Omental fat pad (tissue), 4 donors: ENCODE data around the gene MED22. TPM values are rescaled to one million over a fixed set of nuclear protein-coding genes. Genes with fewer than 3 reads are reported as not detected.

Experiments
- ATAC-seq: fragments of 150-250 bp; one replicate; pipeline ENCODE4 v1.9.1; 2016; ENCODE audit warnings: mild to moderate bottlenecking, moderate library complexity; ENCODE audit not compliant: low FRiP score
- DNase-seq: peaks from one replicate; pipeline ENCODE4 v3.0.0-alpha.2; 2019; ENCODE audit warnings: low spot score
- total RNA-seq, 4 donors: library from RNA; depleted of rRNA; stranded (reverse); fragments of >200 nt; gene quantifications; one replicate each; pipeline ENCODE4 v1.1.0, GENCODE V29; 2016
- TF ChIP-seq, protein P1 (sequence below), 3 donors: fragments of 450-650 bp; IDR thresholded peaks; one replicate each; pipeline ENCODE4 v1.5.1; 2016 to 2017; ENCODE audit warnings: antibody characterized with exemption in 3 of 3, mild to moderate bottlenecking in 3 of 3, moderate library complexity in 2 of 3

The MED22 gene
- total RNA-seq, 4 donors from 2014 or later, result 20.0 to 29.1 (median 24.5) TPM

DNA sequence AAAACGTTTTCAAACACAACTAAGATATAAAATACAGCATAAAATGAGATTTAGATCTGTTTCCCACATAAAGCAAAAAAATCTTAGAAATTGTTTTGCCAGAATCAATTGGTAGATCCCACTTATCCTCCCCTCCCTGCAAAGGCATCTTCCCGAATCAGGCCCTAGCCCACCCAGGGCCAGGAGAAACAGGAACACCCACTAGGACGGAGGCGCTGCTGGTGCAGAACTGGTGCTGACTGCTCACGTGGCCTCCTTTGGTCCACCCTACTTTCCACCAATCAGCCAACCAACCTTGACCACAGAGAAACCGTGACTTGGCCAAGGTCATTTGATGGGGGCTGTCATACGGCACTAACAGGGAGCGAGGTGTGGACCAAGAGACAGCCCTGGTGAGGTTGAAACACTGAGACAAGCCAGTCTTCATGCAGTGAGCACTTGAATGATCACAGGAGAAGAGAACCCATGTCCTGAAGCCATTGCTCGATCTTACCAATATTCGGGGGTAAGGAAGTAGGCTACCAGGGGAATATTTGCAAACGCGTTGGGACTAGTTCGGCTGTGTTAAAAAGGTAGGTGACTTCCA lies 13.7 kb upstream of the MED22 start:
- DNase-seq, result no peak
- ATAC-seq, result no peak
- TF ChIP-seq, protein P1, sequence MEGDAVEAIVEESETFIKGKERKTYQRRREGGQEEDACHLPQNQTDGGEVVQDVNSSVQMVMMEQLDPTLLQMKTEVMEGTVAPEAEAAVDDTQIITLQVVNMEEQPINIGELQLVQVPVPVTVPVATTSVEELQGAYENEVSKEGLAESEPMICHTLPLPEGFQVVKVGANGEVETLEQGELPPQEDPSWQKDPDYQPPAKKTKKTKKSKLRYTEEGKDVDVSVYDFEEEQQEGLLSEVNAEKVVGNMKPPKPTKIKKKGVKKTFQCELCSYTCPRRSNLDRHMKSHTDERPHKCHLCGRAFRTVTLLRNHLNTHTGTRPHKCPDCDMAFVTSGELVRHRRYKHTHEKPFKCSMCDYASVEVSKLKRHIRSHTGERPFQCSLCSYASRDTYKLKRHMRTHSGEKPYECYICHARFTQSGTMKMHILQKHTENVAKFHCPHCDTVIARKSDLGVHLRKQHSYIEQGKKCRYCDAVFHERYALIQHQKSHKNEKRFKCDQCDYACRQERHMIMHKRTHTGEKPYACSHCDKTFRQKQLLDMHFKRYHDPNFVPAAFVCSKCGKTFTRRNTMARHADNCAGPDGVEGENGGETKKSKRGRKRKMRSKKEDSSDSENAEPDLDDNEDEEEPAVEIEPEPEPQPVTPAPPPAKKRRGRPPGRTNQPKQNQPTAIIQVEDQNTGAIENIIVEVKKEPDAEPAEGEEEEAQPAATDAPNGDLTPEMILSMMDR (IDR thresholded peaks at IDR 0.05), result no peak

DNA sequence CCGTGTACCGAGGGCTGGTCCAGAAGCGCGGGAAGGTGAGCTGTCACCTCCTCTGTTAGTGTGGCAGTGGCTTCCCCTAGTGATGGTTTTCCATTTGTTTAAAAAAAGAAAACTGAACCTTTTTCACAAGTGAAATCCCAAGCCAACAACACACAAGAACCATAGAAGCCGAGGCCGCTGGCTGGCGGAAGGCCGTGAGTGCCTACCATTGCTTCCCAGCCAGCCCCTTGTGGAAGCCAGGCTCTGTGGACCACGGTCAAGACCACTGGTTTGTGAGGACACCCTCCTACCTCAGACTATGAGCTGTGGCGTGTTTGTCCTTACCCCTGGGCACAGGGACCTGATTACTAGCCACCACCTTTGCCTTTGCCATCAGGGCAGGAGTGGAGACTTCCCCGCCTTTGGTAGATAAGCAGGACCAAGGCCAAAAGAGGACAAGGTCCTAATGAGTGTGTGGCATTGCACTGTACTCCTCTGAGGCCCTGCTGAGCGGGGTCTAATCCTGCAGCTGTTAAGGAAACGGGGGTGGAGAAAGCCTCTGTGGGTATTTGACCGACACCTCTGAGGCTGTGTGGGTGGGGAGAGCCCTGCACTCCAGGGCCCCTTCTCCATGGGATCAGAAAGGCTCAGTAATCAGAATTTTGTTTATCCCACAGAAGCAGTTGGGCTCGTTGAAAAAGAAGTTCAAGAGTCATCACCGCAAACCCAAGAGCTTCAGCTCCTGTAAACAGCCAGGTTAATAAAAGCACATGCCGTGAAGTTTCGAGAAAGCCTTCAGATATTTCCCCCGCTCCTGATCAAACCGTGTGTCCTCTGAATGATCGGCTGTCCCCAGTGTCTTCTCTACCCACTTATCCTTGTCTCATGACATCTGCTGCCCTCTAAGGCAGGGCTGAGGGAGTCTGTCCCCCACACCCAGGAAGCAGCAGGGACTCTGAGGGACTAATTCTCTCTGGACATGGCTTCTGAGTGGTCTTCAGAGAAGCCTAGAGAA lies 12.8 kb upstream of the MED22 start:
- TF ChIP-seq, protein P1 (IDR thresholded peaks at IDR 0.05), result no peak
- no peak for ATAC-seq
- DNase-seq, result no peak

DNA sequence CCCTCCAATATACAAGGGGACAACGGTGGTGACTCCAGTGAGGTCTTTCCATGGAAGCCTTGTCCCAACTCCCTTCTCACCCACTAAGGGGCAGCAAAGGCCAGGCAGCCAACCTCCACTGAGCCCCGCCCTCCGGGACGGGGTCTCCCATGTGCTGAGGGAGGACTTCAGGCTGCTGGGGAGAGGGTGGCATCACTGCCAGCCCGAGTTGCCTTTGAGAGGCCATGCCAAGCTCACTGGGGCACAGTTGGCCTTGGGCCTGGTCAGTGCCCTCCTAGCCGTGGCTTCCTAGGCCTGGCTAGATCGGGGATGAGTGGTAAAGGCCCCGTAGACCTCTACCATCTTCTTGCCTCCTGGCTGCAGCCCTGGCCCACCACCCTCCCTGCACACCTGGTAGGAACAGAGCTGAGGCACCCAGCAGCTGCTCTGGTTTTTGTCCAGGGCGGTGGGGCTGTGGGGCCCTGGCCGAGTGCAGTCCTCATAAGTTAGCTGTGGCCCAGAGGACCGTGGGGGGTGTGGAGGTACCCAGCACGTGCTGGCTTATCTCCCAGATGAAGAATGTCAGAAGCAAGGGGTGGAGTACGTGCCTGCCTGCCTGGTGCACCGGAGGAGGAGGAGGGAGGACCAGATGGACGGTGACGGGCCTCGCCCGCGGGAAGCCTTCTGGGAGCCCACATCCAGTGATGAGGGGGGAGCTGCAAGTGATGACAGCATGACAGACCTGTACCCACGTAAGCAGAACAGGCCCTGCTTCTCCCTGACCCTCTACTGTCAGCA lies 11.7 kb upstream of the MED22 start:
- ATAC-seq, result no peak
- DNase-seq, result no peak
- TF ChIP-seq, protein P1 (IDR thresholded peaks at IDR 0.05), result no peak

GRCh38 chr9:133357656-133358055 lies 9.7 kb upstream of the MED22 start:
- ATAC-seq (no peak), DNase-seq (no peak)
- TF ChIP-seq, protein P1 (IDR thresholded peaks at IDR 0.05), result no peak

GRCh38 chr9:133356391-133357091 lies 8.6 kb upstream of the MED22 start, which contains the start of the genes SURF1 and SURF2:
Gene SURF1 (minus strand): TSS chr9:133356487. CDS start chr9:133356453, 34 bp downstream.
Gene SURF2 (plus strand): TSS chr9:133356550. CDS start chr9:133356593, 43 bp downstream.
- peak; percentile 85 for ATAC-seq
- TF ChIP-seq, protein P1 (IDR thresholded peaks at IDR 0.05), result no peak
- peak; percentile 52 for DNase-seq

DNA sequence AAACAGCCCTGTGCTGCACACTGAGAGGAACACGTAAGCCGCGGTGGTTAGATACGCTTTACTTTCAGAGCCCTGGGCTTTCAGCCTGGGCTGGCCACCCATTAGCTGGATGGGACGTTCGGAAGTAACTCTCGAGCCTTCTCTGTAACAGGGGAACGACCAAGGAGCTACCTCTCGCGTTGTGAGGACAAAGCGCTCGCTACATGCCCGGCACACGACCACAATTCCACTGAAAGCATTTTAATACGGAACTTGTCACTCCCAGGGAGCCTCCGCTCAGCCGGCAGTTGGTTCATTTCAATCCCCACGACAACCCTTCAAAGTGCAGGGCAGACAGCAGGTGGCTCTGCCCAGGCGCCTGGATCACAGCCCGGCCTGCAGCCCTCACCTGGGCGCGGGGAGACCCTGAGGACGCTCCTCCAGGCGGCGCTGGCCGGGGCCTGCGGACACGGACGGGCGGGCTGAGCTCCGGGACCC lies 8.0 kb upstream of the MED22 start:
- TF ChIP-seq, protein P1 (IDR thresholded peaks at IDR 0.05), result no peak
- DNase-seq, result no peak
- peak; percentile 3 for ATAC-seq
